GM06990 (cell line): ENCODE data around the gene DHX34.

ENCODE experiments used
- DNase-seq: peaks from one replicate; pipeline ENCODE4 v3.0.0-alpha.2; 2011; ENCODE audit not compliant: insufficient read length; ENCODE audit errors: extremely low read depth
- H3K27me3 ChIP-seq: replicated peaks from 2 replicates; pipeline ENCODE4 v1.6.0; 2011; ENCODE audit warnings: low read length; ENCODE audit not compliant: control insufficient read depth, insufficient read depth
- H3K36me3 ChIP-seq: 2 replicates; pipeline ENCODE4 v1.5.1; 2011; ENCODE audit warnings: low read length; ENCODE audit not compliant: control insufficient read depth, insufficient read depth
- H3K4me3 ChIP-seq: replicated peaks from 2 replicates; pipeline ENCODE4 v1.5.1; 2011; ENCODE audit warnings: low read depth, mild to moderate bottlenecking, control low read depth, low read length
- CTCF ChIP-seq: IDR thresholded peaks from 2 replicates; pipeline ENCODE4 v1.5.1; 2011; ENCODE audit warnings: low read length, control low read depth, mild to moderate bottlenecking, inconsistent platforms; ENCODE audit not compliant: insufficient read depth, poor library complexity, severe bottlenecking

DHX34 gene

GRCh38 chr19:47421844-47422395 lies 72.8 kb downstream of the DHX34 start:
- H3K4me3 ChIP-seq, result no peak overlapping the region
- DNase-seq, result no peak
- no peak for TF ChIP-seq CTCF

DNA sequence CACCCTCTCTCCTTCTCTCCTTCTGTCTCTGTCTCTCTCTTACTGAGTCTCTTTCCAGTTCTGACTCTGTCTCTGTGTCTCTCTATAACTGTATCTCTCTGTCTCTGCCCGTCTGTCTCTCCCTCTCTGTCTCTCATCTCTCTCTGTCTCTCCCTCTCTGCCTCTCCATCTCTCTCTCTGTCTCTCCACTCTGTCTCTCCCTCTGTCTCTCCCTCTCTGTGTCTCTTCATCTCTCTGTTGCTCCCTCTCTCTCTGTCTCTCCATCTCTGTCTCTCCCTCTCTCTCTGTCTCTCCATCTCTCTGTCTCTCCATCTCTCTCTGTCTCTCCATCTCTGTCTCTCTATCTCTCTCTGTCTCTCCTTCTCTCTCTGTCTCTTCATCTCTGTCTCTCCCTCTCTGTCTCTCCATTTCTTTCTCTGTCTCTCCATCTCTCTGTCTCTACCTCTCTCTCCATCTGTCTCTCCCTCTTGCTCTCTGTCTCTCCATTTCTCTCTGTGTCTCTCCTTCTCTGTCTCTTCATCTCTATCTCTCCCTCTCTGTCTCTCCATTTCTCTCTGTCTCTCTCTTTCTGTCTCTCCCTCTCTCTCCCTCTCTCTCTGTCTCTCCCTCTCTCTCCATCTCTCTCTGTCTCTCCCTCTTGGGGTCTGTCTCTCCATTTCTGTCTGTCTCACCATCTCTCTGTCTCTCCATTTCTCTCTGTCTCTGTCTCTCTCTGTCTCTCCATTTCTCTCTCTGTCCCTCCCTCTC lies 73.5 kb downstream of the DHX34 start:
- TF ChIP-seq CTCF, result no peak

More at GRCh38 chr19:47421844-47422395, 72.8 kb downstream of the DHX34 start:
- H3K36me3 ChIP-seq, result no peaks in the 10 kb centered on the region
- H3K27me3 ChIP-seq, result peaks cover 10% of the 10 kb centered on the region; the same call in 1 of the 2 replicates

DNA sequence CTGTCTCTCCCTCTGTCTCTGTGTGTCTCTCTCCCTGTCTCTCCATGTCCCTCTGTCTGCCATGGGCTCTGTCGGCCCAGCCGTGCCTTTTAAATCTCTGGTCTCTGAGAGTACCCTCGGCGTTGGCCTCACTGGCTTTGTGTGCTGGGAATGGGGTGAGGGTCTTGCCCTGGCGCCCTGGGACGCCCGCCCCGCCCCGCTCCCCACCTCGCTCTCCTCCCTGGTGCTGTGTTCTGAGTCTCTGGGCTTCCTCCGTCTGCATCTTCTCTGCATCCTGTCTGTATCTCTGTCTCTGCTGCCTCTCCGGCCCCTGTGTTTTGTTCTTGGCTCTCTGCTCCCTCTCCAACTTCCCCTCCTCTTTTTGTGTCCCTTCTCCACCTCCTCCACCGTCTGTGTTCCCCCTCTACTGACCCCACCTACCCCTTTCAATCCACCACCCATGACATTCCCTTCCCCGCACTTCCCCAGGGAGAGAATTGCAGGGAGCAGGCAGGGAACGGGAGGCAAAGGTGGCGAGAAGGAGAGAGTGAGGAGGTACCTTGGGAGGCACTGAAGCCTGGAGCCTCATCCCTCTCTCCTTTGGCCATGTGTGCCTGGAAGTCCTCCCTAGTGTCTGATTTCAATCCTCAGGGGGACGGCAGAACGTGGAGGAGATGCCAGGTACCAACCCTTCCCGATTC lies 74.2 kb downstream of the DHX34 start:
- Histone ChIP-seq H3K27me3 (peaks cover 2% of the 10 kb centered on the region; the same call in 1 of the 2 replicates), H3K4me3 (no peak overlapping the region), H3K36me3 (no peaks in the 10 kb centered on the region)
- DNase-seq, result no peak
- TF ChIP-seq CTCF, result no peak

More for the DNA sequence above, 73.5 kb downstream of the DHX34 start:
- peaks cover 7% of the 10 kb centered on the region; the same call in 1 of the 2 replicates for H3K27me3 ChIP-seq
- no peak for DNase-seq
- H3K36me3 ChIP-seq, result no peaks in the 10 kb centered on the region
- no peak overlapping the region for H3K4me3 ChIP-seq

GRCh38 chr19:47427241-47428176 lies 78.4 kb downstream of the DHX34 start:
- peak; percentile 92 for TF ChIP-seq CTCF
- no peak for DNase-seq
- H3K27me3 ChIP-seq, result no peaks in the 10 kb centered on the region; the same call in 1 of the 2 replicates
- peak overlapping the region; percentile 28; the same call in 1 of the 2 replicates for H3K4me3 ChIP-seq
- no peaks in the 10 kb centered on the region for H3K36me3 ChIP-seq

GRCh38 chr19:47428177-47428894 lies 79.2 kb downstream of the DHX34 start:
- peak; percentile 81 for DNase-seq
- TF ChIP-seq CTCF, result no peak
- H3K4me3 ChIP-seq, result peak overlapping the region; percentile 28; the same call in 1 of the 2 replicates

More at GRCh38 chr19:47428177-47428894, 79.2 kb downstream of the DHX34 start:
- no peaks in the 10 kb centered on the region; the same call in 1 of the 2 replicates for H3K27me3 ChIP-seq
- no peaks in the 10 kb centered on the region for H3K36me3 ChIP-seq
